ENCODE results near the gene SPATA31C2.
"Not testable (repeated sequence)": the region's sequence is repeated elsewhere in the genome, so short reads cannot be mapped to it uniquely, and the experiment has no call there.

The SPATA31C2 gene

DNA sequence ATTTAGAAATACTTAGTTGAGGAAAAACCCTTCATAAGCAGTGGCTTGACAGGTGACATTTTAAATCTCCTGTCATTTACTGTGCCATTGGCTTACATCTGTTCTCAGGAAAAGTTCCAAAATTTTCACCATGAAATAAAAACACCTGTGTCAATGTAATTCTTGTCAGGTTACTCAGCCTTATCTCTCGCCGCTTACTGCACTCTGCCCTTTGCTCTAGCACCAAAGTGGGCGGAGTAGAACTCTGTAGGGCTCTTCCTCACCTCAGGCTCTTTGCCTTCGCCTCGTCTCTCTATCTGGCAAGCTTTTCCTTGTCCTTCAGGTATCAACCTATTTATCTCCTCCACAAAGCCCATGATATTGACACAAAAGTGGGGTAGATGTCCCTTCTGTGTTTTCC, 20.2 kb downstream of the SPATA31C2 start:
- DNase-seq = not testable (repeated sequence)

DNA sequence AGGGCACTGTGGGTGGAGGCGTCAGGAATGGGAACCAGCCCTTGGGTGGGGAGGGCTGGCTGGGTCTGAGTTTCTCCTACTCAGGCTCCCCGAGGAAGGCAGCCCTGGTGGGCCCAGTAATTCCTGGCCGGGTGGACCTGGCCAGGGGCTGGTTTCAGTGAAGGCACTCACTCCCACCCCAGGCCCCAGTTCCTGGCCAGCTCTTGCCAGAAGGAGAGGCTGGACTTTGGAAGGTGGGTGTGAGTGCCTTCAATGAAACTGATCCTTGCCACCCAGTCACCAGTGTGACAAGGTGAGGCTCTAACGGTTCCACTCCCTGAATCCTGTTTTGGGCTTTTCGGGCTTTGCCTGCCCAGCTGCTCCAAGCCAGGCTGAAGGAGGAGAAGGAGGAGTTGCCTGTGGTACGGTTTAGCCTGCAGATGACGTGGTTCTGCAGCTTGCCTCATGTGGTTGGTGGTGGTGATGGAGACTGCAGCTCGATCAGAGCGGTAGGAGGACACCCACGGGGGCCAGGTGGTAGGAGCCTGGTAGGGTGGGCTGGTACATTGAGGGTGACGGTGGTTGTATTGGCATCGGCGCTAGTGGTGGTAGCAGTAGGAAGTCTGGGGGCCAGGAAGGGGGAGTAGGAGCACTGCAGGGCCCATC, 23.2 kb downstream of the SPATA31C2 start:
- DNase-seq = not testable (repeated sequence)

DNA sequence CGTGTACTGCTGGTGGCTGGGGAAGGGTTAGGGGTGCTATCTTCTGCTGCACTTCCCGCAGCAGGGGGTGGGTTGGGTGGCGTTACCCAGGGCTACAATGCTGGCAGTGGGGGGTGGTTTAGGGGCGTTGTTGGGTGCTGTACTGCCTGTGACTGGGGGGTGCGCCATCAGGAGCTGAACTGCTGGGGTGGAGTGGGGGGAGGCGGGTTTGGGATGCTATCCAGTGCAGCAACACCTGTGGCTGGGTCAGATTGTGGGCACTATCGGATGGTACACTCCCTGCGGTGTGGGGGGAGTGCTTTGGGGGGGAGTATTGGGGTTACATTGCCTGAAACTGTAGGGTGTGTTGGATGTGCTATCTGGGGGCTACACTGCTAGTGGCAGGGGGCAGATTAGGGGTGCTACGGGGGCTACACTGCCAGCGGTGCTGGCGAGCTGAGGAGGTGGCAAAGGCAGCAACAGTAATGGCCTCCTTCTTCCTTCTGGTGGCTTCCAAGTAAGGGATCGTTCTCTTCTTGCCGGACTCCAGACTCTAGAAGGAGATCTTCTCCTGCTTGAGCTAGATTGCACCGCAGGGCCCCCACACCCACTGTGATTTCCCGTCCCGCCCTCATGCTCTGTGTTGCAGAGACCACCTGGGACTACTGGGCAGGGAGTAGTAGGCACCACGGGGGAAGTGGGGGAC, 23.9 kb downstream of the SPATA31C2 start:
- DNase-seq = not testable (repeated sequence)

DNA sequence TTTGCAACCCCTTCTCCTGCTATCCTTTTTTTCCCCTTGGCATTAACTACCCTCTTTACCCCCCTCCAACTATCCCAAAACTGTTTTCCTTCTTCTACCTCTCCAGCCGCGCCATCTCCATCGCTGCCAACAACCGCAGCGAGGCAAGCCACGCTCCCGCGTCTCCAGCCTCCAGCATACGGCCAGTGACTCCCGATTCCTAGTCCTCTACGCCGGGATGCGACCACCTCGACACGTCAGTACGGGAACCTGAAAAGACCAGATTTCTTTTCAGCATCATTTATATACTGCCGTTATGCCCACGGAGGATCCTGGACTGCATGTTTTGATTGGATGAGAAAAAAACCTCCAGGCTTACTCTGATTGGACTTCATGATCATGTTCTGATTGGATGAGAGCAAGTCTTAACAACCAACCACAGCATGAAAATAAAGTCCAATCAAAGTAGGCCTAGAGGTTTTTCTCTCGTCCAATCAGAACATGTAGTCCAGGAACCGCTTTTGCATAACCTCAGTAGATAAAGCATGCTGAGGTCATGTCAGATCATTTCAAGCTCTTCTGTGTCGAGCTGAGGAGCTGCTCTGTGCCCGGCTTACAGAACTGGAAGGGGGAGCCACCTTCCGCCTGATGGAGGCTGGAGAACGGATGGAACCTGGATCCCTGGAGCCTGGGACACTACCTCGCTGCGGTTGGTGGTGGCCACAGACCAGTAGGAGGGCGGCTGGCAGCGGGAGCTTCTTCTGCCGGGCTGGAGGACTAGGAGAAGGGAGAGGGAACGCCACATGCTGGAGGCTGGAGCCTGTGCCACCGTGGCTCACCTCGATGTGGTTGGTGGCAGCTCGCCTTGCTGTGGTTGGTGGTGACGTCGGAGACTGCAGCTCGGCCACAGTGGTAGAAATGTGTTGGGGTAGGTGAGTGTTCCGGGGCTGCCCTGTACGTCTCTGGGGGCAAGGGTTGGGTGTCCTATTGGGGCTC, 24.8 kb downstream of the SPATA31C2 start:
- DNase-seq = not testable (repeated sequence)

DNA sequence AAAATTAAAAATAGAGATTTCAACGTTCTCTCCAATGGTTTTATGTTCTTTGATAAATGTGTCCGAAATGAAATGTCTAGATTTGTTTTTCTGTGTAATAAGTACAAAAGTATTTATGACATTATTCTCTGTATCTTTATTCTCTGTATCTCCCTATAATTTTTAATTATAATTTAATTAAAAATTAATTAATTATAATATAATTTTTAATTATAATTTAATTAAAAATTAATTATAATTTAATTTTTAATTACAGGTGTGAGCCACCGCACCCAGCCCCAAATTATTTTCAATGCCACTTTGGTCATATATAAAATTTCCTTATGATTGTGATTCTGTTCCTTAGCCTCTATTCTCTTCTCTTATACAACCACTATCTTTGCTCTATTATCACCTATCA, 28.2 kb downstream of the SPATA31C2 start:
- no peak for DNase-seq

DNA sequence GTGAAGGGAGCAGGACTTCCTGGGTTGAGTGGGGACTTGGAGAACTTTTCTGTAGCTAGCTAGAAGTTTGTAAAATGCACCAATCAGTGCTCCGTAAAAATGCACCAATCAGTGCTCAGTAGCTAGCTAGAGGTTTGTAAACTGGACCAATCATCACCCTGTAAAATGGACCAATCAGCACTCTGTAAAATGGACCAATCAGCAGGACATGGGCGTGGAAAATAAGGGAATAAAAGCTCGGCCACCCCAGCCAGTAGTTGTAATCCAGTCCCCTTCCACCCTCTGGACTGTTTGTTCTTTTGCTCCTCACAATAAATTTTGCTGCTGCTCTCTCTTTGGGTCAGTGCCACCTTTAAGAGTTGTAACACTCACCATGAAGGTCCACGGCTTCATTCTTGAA, 29.5 kb downstream of the SPATA31C2 start:
- no peak for DNase-seq

DNA sequence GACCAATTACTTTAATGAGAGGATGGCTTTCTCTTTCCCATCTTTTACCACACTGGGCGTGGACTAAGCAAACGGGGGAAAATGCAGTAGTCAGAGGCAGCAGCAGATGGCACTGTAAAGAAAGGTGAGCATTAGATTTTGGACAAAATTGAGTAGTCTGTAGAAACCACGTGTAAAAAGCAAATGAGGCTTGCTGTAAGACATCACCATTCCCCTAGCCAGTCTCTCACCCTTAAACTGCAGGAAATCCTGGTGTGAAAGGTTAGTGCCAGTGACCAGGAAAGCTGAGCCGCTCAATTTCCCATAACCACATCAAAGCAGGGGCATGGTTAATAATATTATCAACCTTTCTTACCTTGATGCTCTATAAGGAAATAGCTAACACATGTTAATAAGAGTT, 31.8 kb downstream of the SPATA31C2 start:
- DNase-seq = no peak

DNA sequence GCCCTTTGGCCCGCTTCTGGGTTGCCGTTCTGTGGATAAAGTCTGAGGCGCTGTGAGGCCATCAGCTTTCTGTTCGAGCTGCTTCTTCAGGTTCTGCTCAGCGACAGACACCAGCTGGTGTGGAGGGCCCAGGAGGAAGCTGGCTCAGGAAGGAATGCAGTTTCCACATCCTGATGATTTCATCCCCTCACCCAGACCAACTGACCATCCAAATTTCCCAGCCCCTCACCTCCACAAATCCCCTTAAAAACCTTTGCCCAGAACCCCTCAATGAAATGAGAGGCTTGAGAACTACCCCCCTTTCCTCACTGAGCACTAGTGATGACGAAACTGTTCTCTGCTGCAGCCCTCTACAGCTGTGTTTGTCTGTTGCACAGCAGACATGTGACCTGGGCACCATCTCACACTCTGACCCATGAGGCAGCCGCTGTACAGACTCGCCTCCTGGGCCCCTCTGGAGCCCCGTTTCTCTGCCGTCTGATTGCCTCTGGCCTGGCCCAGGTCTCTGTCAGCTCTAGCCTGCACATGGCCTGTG, 45.4 kb downstream of the SPATA31C2 start:
- no peak for DNase-seq

DNA sequence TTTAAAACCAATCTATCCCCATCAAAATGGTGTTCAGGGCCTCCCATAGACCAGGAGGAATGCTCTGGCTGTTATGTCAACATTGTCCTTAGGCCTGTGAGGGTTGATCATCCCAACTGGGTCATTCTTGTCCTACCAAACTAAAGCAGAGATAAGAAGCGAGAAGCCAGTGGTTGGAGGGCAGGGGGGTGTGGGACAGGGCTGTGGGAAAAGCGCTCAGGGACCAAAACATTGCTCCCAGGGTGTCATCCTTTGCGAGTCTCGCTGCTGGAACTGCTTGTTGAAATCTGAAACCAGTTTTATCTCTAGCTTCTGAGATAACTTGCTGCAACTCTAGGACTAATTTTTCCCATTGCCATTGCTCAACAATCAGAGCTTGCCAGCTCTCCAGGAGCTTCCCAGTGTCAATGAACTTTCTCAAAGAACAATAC, 48.1 kb downstream of the SPATA31C2 start:
- DNase-seq = no peak

DNA sequence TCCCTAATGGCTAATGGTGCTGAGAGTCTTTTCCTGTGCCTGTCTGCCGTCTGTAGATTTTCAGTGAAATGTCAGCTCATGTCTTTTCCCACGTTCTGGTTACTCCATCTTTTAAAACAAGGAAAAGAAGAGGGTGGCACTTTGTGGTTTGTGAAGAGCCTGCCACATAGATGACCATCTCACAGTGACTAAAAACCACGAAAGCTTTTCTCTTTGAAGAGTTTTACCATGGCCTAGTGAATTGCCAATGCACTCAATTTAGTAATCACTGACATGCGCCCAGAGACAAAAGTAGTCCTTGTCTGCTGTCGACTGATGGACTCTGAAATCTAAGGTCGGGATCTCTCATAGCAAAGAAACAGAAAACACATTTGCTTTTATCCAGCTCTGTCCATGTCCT, 50.4 kb downstream of the SPATA31C2 start:
- DNase-seq = no peak

DNA sequence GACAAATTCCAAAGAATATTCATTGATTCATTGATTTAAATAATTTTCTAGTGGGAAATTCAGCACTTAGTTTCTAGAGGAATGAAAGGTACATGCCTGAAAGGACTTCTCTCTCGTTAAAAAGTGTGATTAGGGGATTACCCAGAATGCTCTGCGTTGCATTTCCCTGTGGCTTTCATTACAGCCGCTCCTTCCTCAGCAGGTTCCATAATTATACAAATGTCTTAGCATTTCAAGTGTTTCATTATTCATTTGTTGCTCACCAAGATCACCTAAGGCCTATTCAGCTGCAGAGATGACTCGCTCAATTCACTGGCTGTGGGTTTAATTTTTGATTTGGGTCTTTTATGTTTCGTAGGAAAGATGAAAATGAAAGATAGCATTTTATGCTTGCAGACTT, 52.8 kb downstream of the SPATA31C2 start:
- DNase-seq = no peak

DNA sequence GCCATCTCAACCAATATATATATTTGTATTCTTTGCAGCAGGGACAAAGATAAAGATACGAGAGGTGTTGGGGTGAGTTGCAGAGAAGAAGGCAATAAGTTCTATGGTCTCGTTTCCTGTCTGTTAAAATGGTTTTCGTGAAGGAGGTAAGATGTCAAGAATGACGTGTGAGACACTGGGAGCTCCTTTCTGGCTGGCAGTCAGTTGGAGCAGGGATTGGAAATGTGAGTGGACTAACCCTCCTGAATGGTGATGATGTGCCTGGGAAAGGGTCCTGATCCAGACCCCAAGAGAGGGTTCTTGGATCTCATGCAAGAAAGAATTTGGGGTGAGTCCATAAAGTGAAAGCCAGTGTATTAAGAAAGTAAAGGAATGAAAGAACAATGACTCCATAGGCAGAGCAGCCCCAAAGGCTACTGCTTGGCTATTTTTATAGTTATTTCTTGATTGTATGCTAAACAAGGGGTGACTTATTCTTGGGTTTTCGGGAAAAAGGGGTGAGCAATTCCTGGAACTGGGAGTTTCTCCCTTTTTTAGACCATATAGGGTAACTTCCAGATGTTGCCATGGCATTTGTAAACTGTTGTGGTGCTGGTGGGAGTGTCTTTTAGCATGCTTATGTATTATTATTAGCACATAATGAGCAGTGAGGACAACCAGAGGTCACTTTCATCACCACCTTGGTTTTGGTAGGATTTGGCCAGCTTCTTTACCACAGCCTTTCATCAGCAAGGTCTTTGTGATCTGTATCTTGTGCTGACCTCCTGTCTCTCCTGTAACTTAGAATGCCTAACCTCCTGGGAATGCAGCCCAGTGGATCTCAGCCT, 53.7 kb downstream of the SPATA31C2 start:
- DNase-seq = no peak

Measured in NCI-H2171 (cell line).